NCI-H526 (cell line): ENCODE data around the gene TBCD.

Experiments used
- DNase-seq, 2 experiments: peaks; one replicate each; lab custom pipeline; 2025; lab: John Stamatoyannopoulos, UW

TBCD gene

DNA sequence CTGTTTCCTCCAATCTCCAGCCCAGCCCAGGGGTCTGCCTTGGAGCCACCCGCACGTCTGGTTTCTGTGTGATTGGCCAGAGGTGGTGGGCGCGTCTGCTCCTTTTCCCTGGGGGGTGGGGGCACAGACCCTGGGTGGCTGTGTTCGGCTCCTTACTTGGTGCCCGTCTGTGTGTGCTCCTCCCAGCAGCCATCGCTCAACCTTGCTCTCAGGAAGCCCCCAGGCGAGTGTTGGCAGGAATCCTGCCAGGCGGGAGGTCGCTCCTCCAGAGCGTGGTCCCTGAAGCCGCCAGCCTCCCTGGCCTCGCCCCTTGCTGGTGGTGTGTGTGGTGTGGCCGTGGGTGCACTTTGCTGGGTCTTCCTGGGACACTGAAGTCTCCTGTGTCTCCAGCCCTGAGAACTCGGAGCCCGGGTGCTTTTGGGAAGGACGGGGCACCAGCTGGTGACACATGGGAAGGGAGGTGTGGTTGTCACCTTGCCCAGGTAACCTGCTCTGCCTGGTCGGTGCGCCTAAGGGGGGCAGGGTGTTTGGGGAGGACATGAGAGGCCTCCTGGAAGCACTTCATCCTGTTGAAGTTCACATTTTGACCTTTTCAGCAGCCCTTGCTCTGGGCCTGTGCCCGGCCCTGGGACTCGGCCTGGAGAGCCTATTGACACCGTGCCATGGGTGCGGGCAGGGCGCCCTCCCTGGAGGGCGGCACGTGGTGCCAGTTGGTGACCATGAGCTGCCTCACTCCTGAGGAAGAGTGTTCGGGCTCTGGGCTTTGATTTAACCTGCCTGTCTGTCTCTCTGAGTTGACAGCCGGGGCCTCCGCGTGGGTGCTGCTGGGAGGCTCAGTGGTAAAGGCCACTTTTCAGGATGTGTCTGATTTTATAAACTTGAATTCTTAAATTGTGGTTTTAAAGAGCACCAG is 137.0 kb downstream of the TBCD start:
- no peak for DNase-seq

DNA sequence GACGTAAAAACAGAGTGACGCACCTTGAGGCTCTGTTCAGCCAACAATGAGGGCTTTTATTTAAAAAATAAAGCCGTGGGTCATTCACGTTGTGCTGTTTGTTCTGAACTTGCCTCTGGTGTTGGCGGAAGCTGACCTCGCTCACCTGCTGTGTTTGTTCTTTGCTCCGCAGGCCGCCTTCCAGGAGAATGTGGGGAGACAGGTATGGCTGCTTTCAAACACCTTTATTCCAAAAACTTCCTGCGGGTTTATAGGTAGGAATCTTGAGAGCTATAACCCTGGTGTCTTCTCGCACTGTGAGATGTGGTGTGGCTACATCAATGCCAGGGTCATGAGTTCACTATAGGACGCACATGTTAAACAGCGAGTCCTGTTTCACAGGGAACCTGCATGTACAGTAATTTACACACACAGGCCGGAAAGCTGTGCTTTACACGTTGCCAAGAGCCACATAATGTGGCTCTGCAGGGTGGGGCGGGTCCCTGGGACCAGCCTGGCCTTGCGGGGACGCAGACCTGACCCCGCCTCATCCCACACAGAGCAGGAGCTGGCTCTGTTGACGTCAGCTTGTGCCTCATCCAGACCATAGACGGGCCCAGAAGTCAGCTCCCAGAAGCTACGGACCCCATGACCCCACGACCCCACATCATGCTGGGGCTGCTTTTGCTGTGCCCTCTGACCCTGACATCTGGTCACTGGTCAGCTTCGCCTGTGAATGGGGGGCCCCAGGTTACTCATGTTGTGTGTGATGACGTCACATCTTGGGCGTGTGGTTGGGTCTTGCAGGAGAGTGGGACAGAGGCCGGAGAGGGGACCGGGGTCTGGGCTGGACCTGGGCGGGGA is 137.9 kb downstream of the TBCD start:
- no peak for DNase-seq

DNA sequence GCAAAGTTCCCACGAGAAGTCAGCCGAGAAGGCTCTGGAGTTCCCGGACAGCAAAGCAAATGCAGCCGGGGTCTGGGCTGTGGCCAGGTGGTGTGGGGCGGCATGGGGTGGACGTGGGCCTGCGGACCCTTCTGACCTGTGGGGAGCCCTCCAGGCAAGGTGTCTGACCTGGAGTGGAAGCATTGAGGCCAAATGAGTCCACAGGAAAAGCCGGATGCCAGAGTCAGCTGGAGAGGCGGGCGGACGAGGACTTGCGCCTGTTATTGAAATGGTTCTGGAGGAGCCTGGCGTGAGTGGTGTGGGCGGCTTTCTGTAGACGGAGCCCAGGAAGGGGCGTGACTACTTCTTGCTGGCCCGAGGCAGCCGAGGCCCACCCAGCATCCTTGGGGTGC is 138.5 kb downstream of the TBCD start:
- DNase-seq, result no peak

DNA sequence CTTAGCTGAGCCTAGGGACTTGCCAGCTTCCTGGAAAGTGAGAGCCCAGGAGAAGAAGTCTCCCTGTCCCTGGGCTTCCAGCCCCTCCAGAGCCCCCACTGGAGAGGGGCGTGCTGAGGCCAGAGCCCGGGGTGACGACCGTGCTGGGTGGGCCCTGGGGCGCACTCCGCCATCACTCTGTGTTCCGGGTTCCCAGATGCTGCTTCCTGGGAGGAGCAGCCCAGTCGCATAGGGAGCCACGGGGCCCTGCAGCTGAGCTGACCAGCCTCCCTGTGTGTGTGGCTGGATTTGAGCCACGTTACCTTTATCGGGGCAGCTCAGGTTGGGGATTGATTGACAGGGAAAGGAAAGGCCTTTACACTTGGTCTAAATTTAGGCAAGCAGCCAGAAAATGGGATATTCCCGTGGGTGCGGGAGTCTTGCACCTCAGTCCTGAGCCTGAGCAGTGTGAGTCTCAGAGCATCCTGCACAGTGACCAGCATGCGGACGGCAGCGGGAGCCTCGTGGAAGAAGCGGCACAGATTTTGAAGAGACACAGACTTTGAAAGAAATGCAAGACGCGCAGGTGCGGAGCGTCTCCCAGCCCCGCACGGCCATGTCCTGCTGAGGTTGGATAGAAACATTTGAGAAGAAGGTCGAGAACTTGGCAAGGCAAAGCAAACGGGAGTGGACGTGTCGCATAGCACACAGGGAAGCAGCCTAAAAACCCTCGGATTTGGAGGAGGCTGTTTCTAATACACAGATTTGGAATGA is 139.2 kb downstream of the TBCD start:
- DNase-seq, result no peak

DNA sequence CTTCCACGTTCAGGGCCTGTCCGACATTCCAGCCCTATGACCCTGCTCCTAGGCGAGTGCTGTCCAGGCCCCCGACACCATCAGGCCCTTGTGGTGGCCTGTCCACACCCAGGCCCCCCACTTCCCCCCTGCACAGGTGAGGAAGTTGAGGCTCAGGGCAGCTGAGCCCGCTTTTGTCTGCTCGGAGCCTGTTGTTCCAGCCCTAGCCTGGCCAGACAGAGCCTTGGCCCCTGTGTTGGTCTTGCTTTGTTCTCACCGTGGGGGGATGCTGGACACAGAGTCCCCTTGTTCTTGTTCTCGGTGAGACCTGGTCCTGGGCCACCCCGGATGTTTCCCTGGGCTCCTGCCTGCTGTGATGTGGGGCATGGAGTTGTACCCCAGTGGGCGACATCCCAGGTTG is 140.0 kb downstream of the TBCD start:
- DNase-seq, result no peak

DNA sequence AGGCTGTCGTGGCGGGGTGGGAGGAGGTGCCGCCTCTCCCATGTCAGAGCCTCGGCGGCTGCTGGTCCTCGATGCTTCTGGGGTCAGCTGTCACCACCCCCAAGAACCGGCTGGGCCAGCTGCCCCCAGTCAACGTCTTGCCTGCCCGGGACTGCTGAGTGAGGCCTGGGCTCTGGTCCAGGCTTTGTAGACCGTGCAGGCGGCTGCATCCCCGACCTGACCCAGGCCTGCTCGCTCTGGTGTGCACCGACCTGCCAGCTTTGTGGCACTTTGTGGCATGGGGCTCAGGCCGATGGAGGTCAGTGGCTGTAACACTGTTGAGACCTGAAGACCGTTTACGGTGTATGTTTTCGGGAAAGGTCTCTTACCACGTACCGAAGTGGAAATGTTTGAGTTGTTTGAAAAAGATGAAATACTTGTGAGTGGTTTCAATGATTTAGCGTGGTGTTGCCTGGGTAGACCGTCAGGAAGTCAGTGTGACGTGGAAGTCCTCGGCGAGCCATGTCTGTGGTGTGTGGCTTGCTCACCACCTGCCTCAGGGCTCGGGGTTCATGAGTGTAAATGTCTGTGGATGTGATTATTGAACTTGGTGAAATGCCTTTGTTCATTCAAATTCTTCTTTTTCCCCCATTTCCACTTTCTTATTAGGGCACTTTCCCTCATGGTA is 141.2 kb downstream of the TBCD start:
- DNase-seq, result no peak

DNA sequence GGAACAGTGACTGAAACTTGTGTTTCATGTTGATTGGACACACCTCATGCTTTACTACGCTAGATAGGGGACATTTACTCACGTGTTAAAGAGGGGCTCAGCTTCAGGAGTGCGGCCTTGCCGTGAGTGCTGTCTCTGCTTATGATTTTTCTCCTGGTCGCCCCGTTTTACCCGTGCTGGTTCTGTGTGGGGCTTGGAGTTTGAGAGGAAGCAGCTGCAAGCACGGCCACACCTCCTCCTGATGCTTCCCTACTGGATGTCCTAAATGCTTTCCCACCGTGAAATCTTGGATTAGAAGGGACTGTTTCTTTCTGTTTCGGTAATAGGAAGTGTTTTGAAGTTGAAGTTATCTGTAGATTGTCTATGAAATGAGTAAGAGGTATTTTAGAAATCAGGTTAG is 141.9 kb downstream of the TBCD start:
- DNase-seq, result no peak

DNA sequence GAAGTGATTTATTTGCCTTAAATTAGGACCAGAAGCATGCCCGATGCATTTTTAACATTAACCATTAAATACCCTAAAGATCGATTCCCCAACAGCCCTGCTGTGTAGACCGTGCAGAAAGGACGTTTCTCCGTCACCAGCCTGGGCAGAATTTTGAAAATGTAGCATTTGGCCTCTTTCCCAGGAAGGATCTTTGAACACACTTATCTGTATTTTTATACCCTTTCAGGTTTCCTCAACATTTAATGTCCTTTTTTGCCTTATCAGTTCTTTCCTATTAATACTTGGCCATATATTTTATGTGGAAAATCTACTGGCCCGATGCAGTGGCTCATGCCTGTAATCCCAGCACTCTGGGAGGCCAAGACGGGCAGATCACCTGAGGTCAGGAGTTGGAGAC is 142.5 kb downstream of the TBCD start:
- DNase-seq, result no peak

DNA sequence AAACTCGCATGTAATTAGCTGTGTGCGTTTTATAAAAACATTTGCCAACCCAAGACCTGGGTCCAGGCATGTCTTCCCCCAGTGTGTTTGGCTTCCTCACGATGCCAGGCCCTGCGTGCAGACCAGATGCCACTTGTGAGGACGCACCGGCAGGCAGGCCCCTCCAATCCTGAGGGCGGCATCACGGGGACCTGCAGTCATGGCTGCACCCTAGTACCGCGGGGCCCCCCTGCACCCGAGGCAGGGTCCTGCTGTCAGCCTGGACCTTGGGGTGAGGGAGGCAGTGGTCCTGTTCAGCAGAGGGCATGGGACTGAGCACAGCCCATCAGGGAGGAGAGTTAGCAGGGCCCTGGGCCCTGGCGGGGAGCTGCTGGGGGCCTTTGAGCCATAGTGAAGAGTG is 143.2 kb downstream of the TBCD start:
- no peak for DNase-seq

DNA sequence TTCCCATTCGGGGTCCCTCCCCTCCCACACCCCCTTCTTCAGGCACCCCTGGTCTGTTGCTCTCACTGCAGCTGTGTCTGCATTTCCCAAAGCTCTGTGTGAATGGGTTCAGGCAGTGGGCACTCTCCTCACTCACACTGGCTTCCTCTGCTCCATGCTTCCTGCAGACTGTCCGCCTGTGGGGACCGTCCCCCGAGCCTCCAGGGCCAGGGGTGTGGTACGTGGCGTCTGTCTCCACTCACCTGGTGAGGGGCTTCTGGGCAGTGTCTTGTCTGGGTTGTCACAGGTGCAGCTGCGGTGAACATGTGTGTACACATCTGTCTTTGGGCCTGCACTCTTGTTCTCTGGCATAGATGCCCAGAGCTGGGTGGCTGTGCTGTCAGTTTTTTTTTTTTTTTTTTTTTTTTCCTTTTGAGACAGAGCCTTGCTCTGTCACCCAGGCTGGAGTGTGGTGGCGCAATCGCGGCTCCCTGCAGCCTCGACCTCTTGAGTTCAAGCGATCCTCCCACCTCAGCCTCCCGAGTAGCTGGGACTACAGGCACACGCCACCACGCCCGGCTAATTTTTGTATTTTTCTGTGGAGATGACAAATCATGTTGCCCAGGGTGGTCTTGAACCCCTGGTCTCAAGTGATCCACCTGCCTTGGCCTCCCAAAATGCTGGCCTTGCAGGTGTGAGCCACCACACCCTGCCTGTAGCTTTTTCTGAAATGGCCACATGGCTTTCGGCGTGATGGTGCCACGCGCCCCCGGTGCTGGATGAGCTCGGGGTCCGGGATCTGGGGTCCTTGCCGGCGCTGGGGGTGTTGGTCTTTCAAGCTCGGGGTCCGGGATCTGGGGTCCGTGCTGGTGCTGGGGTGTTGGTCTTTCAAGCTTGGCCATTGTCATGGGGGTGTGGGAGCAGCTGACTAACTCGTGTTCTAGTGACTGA is 144.5 kb downstream of the TBCD start:
- DNase-seq, result no peak

DNA sequence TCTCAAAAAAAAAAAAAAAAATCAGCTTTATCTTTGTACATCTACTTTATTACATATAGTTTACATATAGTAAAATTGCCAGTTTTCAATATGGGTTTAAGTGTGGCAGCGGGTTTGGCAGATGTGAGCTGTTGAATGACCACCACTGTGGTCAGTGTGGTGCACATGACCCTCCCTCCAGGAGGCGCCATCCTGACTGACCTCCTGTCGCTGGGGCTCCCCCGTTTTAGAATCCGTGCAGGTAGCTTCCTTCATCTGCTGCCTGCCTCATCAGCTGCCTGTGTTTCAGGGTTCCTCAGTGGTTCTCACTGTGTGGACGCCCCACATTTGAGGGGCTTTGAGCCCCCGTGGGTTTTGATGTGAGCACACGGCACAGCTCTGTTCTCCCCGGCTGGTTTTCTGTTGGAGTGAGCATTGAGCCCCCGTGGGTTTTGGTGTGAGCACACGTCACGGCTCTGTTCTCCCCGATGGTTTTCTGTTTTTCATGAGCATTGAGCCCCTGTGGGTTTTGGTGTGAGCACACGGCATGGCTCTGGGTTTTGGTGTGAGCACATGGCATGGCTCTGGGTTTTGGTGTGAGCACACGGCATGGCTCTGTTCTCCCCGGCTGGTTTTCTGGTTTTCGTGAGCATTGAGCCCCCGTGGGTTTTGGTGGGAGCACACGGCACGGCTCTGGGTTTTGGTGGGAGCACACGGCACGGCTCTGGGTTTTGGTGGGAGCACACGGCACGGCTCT is 145.8 kb downstream of the TBCD start:
- DNase-seq, result no peak

DNA sequence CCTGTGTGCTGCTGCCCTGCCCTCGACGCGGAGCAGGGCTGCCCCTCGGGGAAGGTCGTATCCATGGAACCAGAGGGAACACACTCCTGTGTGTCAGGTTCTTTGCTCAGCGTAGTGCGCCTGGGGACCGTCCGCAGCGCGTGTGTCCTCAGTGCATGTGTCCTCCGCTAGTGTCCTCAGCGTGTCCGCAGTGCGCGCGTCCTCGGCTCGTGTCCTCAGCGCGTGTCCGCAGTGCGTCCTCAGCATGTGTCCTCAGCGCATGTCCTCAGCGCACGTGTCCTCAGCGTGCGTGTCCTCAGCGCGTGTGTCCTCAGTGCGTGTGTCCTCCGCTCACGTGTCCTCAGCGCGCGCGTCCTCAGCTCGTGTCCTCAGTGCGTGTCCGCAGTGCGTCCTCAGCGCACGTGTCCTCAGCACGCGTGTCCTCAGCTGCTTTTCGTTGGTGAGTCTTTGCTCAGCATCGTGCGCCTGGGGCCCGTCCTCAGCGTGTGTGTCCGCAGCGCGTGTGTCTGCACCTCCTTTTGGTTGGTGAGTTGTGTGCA is 147.2 kb downstream of the TBCD start:
- DNase-seq, result no peak

DNA sequence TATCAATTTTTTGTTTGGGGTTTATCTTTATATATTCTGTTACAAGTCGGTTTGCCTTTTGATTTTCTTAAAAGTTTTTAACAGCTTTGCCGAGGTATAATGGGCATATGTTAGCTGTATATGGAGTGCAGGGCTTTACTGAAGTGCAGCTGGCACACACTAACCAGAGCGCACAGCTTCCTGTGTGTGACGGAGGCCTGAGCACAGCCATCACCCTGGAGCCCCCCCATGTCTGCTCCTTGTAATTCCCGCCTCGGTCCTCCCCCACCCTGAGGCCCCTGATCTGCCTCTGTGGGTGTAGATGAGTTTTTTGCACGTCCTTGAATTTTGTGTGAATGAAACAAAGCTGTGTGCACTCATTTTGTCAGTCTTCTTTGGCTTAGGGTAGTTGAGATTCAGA is 148.1 kb downstream of the TBCD start:
- no peak for DNase-seq

DNA sequence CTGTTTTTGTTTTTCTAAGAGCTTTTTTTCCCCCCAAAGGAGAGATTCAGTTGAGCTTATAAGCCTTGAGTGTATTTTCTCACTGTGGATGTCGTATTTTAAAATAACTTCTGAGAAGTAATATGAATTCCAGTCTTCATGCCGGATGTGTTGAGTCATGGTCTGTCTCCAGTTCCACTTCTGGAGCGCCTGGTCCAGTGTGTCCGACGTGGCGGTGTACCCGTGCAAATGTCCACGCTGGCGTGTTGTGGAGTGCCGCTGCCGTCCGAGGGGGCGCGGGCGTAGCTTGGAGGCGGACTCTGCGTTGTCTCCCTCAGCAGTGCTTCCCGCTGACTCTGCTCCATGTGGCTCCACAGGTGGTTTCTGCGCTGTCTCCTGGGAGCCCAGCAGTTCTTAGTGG is 148.9 kb downstream of the TBCD start:
- DNase-seq, result no peak

DNA sequence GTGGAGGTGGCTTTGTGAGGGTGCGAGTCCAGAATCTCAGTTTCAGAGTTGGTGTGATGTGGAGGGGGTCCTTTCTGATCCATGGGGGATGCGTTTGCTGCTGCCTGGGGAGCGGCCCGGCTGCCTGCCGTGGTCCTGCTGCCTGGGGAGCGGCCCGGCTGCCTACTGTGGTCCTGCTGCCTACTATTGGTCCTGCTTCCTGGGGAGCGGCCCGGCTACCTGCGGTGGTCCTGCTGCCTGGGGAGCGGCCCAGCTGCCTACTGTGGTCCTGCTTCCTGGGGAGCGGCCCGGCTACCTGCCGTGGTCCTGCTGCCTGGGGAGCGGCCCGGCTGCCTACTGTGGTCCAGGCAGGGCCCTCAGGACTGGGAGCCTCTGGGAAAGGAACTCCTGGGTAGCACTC is 149.5 kb downstream of the TBCD start:
- no peak for DNase-seq

DNA sequence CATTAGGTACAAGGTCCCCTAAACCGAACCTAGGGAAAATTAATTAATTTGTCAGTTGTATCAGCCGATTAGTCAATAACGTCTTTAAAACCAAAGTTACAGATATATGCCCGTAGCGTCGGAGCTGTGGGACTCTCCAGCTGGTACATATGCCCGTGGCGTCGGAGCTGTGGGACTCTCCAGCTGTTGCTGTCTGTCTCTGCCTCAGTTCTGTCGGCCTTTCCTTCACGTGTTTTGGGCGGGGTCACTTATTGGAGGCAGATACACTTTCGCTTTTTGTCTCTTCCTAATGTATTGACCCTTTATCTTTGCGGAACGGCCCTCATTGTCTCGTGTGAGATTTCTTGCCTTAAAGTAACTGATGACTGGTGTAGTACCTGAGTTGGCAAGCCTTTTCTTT is 150.0 kb downstream of the TBCD start:
- DNase-seq, result no peak

DNA sequence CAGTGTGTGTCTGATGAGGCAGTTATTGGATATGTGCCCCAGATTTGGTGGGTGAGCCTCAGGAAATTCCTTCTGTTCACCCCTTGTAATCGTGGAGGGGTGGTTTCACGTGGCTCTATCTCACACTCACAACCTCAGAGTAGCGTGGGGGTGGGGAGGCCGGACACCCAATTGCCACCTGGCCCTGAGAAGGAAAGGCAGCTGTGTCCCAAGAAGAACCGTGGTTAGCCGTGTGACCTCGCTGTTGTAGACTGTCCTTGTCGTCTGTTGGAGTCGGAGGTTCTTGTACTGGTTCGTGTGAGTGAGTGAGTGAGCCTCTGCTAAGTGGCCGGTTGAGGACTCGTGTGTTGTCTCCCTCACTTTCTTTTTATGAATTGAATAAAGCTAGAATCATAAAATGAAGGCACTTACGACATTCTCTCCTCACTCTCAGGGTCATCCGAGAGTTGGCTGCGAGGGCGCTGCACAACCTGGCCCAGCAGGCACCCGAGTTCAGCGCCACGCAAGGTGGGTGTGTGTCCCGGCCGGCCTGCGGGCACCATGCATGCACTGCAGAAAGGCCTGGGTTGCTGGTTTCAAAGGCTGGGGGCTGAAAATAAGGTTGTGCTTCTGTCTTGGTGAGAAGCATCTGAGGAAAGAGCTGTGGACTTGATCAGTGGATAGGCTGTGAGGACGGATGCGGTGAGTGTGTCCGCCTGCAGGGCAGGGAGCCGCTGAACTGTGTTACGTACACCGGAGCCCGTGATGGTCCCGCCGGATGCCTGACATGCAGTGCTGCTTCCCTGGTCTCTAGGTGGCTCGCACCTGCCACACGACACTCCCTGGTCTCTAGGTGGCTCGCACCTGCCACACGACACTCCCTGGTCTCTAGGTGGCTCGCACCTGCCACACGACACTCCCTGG is 151.4 kb downstream of the TBCD start:
- DNase-seq, result no peak

DNA sequence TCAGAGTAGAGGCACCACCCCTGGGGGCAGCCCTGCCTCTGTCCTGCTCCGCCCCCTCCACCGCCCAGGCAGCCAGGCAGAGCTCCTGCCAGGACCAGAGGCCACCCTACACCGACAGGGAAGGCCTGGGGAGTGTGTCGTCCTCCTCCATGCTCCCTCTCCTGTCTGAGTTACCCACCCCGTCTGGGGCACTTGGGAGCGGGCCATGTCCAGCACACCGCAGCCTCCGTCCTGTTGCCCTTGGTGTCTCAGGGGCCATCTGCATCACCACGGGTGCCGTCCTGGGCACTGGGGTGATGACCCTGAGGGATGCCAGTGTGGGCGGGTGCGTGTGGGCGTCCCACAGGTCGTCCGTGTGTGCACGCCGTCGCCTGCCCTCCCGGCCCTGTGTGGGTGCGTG is 153.3 kb downstream of the TBCD start:
- DNase-seq, result no peak
